Measurements from ENCODE around the gene DYNC1I1. TPM values are rescaled to one million over a fixed set of nuclear protein-coding genes. Genes with fewer than 3 reads are reported as not detected.

Gene DYNC1I1
- total RNA-seq, 1 experiment from 2014 or later = 3.2 TPM

GRCh38 chr7:96104984-96105383, 332.6 kb downstream of the DYNC1I1 start:
- Histone ChIP-seq H3K79me1 (ENCODE audit: insufficient read depth, low read depth, low read length, poor library complexity, severe bottlenecking) (no peaks in the 10 kb centered on the region), H3K4me2 (ENCODE audit: insufficient read depth, insufficient read length, low read length) (no peak overlapping the region), H3K4ac (ENCODE audit: low read depth, low read length) (no peak overlapping the region), H3K23ac (ENCODE audit: insufficient read length, low read depth, low read length) (no peak overlapping the region), H3K9ac (ENCODE audit: extremely low read depth, insufficient read length, low read length) (no peak overlapping the region), H3K56ac (ENCODE audit: insufficient read length, low read depth, low read length) (no peak overlapping the region), H3K27ac (ENCODE audit: insufficient read length, low read depth, low read length) (no peak overlapping the region), H3T11ph (ENCODE audit: low read length) (no peak overlapping the region), H2BK12ac (ENCODE audit: insufficient read length, low read depth, low read length) (no peak overlapping the region), H4K91ac (ENCODE audit: insufficient read length, low read depth, low read length) (no peak overlapping the region), H4K20me1 (ENCODE audit: control insufficient read depth, insufficient read depth, insufficient read length) (no peaks in the 10 kb centered on the region), H2BK120ac (ENCODE audit: low read depth, low read length, poor library complexity, severe bottlenecking) (no peak overlapping the region), H3K9me3 (ENCODE audit: control insufficient read depth, low read depth, low read length) (no peaks in the 10 kb centered on the region), H3K14ac (ENCODE audit: insufficient read depth, low read length) (no peak overlapping the region), H2BK5ac (ENCODE audit: insufficient read length, low read length) (no peak overlapping the region), H4K8ac (replicated peaks; ENCODE audit: insufficient read length, low read depth, low read length) (no peak overlapping the region), H2AK5ac (ENCODE audit: insufficient read length, low read length) (no peak overlapping the region), H2BK20ac (ENCODE audit: low read depth, low read length, poor library complexity, severe bottlenecking) (no peak overlapping the region), H2BK15ac (ENCODE audit: low read depth, low read length) (no peak overlapping the region), H3K79me2 (ENCODE audit: insufficient read depth, low read length) (no peaks in the 10 kb centered on the region), H3K27me3 (ENCODE audit: insufficient read depth, low read length) (no peaks in the 10 kb centered on the region), H2AFZ (ENCODE audit: low read length) (no peak overlapping the region), H3K18ac (ENCODE audit: insufficient read length, low read depth, low read length) (no peak overlapping the region), H4K5ac (ENCODE audit: insufficient read length, low read depth, low read length) (no peak overlapping the region), H3K4me1 (ENCODE audit: insufficient read depth, low read length) (no peaks in the 10 kb centered on the region), H3K23me2 (ENCODE audit: insufficient read length, low read depth, low read length, poor library complexity, severe bottlenecking) (no peaks in the 10 kb centered on the region)
- TF ChIP-seq, protein P1, sequence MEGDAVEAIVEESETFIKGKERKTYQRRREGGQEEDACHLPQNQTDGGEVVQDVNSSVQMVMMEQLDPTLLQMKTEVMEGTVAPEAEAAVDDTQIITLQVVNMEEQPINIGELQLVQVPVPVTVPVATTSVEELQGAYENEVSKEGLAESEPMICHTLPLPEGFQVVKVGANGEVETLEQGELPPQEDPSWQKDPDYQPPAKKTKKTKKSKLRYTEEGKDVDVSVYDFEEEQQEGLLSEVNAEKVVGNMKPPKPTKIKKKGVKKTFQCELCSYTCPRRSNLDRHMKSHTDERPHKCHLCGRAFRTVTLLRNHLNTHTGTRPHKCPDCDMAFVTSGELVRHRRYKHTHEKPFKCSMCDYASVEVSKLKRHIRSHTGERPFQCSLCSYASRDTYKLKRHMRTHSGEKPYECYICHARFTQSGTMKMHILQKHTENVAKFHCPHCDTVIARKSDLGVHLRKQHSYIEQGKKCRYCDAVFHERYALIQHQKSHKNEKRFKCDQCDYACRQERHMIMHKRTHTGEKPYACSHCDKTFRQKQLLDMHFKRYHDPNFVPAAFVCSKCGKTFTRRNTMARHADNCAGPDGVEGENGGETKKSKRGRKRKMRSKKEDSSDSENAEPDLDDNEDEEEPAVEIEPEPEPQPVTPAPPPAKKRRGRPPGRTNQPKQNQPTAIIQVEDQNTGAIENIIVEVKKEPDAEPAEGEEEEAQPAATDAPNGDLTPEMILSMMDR (conservative IDR thresholded peaks at IDR 0.05) = no peak
- Mint-ChIP-seq H3K9me3 (no peaks in the 10 kb centered on the region), H3K36me3 (ENCODE audit: insufficient read depth in 1 of 3, low read depth in 3 of 3) (no peaks in the 10 kb centered on the region), H3K4me1 (peaks cover 2 to 3% of the 10 kb centered on the region in 2 experiments; a peak in 2 of 4 replicates), H3K27ac (no peak overlapping the region), H3K4me3 (no peak overlapping the region), H3K27me3 (ENCODE audit: low read depth) (peaks cover 8% of the 10 kb centered on the region)
- no peak for DNase-seq
